IMR-90 (cell line): ENCODE results near the gene FBXL16. TPM values are rescaled to one million over a fixed set of nuclear protein-coding genes. Genes with fewer than 3 reads are reported as not detected.

Experiments used
- MAZ ChIP-seq: IDR thresholded peaks from 2 replicates; pipeline ENCODE4 v1.6.1; 2012; ENCODE audit warnings: low read depth, mild to moderate bottlenecking, low read length, improper control_type of control experiment, moderate library complexity, borderline replicate concordance
- POLR2A ChIP-seq: IDR thresholded peaks from 2 replicates; pipeline ENCODE4 v1.6.1; 2012; ENCODE audit warnings: mild to moderate bottlenecking, low read depth, low read length
- polyA plus RNA-seq, 3 experiments: library from polyadenylated mRNA; depleted of rRNA; stranded (reverse); fragments of >200 nt; gene quantifications; 2 replicates each; pipeline ENCODE4 v1.2.3, GENCODE V29; 2012; ENCODE audit warnings: low replicate concordance in 1 of 3
- total RNA-seq: library from RNA; depleted of rRNA; stranded (reverse); fragments of >200 nt; gene quantifications from 2 replicates; pipeline ENCODE4 v1.2.3, GENCODE V29; 2012
- TF ChIP-seq, protein P1 (sequence below): fragments of 150-350 bp; IDR thresholded peaks from 2 replicates; pipeline ENCODE4 v1.6.1; 2016; ENCODE audit warnings: low read depth, mild to moderate bottlenecking, low read length, moderate library complexity, borderline replicate concordance

The FBXL16 gene
- total and polyA plus RNA-seq, 2 of the 4 experiments (the other 2 are of a cell fraction), result 0.18 to 2.2 TPM

DNA sequence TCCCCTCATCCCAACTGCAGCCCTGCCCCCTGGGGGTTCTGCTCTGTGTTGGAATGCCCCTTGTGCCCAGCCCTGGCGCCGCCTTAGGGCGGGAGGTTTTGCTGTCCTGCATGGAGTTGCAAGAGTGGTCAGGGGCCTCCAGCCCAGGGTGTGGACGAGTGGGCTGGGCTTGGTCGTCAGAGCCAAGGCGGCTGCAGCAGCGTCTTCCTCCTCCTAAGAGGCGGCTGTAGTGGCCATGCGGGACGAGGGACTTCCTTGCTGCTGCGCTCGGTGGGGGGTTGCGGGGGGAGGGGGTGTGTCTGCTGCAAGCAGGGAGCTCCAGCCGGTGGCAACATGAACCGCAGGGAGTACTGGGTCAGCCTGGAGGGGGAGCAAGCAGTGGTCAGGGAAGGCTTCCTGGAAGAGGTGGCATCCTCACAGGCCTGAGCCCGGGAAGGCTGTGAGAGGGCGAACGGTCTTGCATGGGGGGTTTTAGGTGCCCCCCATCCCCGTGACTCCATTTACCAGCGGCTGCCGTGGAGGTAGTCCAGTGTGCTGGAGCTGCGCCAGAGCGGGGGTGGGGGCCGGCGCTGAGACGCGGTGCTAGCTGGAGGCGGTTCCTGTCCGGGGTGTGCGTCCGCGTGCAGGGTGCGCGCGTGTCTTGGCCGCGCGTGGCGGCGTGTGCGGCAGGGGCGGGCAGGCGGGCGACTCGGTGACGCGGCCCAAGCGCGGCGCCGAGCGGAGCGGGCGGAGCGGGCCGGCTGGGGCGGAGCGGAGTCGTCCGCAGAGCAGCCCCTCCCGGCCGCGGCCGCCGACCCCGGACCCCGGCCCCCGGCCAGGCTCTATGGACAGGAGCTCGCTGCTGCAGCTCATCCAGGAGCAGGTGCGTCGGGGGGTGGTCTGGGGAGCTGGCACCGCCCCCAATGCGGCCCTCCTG, 30.4 kb downstream of the FBXL16 start, which contains the start of gene RHBDL1 (continued):
- TF ChIP-seq, protein P1, sequence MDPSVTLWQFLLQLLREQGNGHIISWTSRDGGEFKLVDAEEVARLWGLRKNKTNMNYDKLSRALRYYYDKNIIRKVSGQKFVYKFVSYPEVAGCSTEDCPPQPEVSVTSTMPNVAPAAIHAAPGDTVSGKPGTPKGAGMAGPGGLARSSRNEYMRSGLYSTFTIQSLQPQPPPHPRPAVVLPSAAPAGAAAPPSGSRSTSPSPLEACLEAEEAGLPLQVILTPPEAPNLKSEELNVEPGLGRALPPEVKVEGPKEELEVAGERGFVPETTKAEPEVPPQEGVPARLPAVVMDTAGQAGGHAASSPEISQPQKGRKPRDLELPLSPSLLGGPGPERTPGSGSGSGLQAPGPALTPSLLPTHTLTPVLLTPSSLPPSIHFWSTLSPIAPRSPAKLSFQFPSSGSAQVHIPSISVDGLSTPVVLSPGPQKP, result no peak
- TF ChIP-seq MAZ (peak; percentile 21; the same call in 1 of the 2 replicates), POLR2A (no peak)
